GM13977 (cell line): ENCODE data around the gene PRDM5.

Source experiments
- DNase-seq: peaks from one replicate; pipeline ENCODE4 v3.0.0; 2012; ENCODE audit warnings: low spot score
- CTCF ChIP-seq: IDR thresholded peaks from 2 replicates; pipeline ENCODE4 v1.5.1; 2012; ENCODE audit warnings: mild to moderate bottlenecking, control low read depth; ENCODE audit not compliant: insufficient read depth; ENCODE audit errors: extremely low read depth, missing control alignments
- in situ Hi-C: fragments of 300-500 bp; cut with MboI; formaldehyde crosslinking; loops from one replicate; pipeline ENCODE4 v1.12.0; 2022; ENCODE audit warnings: low sequenced_read_pairs, low pct_unique_long_range_greater_than_20kb, mixed read lengths, inconsistent platforms; ENCODE audit not compliant: unreplicated experiment

The PRDM5 gene

DNA sequence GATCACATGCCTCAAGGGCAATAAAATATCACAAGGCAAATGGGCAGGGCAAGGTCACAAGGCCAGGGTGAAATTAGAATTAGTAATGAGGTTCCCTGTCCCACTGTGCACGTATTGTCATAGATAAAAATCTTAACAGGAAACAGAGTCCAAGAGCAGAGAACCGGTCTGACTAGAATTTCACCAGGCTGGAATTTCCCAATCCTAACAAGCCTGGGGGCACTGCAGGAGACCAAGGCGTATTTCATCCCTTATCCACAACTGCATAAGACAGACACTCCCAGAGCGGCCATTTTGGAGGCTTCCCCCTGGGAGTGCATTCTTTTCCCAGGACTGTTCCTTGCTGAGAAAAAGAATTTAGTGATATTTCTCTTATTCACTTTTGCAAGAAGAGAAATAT, 25.9 kb upstream of the PRDM5 start:
- no peak for TF ChIP-seq CTCF
- no peak for DNase-seq
- in situ Hi-C loops = no loop called here

DNA sequence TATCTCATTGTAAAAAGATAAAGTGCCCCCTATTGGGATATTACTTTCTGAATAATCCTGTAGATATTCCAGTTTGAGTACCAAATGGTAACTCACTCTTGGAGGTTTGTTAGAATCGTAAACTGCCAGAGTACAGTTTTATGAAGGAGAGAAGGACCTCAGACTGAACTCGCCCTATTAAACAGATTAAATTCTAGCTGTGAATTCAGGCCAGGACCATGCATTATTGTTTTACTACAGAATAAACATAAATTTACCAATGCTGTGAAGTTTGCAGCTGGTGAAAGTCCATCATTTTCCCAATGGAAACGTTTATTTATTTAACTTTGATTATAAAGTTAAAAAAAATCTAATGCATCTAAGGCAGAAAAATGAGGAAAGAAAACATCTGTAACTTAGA, 20.2 kb upstream of the PRDM5 start:
- TF ChIP-seq CTCF = no peak
- in situ Hi-C loops = no loop called here
- DNase-seq = no peak

- in situ Hi-C loops = no loop called here
- no peak for DNase-seq
- TF ChIP-seq CTCF = no peak
These were observed 18.0 kb upstream of the PRDM5 start for GRCh38 chr4:120940547-120940946.

- in situ Hi-C loops = no loop called here
- no peak for TF ChIP-seq CTCF
- no peak for DNase-seq
These were observed 17.2 kb upstream of the PRDM5 start for GRCh38 chr4:120939693-120940092.

GRCh38 chr4:120929847-120930246, 7.3 kb upstream of the PRDM5 start:
- no peak for TF ChIP-seq CTCF
- in situ Hi-C loops = no loop called here
- no peak for DNase-seq

- DNase-seq = no peak
- TF ChIP-seq CTCF = no peak
- in situ Hi-C loops = no loop called here
These were observed 5.4 kb upstream of the PRDM5 start for GRCh38 chr4:120927801-120928409.
